ENCODE data around the gene SLC5A10. TPM values are rescaled to one million over a fixed set of nuclear protein-coding genes. Genes with fewer than 3 reads are reported as not detected.

The SLC5A10 gene
- total RNA-seq, 4 donors from 2014 or later = not detected

DNA sequence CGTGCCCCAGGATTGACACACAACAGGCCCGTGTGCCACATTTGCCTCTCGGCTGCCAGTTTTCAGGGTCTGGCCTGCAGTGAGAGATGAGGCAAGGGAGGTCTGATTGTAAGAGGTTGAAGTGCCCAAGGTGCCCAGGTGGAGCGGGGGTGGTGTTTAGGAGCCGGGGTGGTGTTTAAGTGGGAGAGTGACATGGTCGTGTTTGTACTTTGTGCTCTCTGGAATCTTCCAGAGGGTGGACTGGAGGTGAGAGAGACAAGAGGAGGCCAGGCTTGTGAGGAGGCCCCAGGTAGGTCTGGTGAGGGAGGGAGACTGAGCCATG lies 10.5 kb downstream of the SLC5A10 start:
- WGBS, 2 donors (ENCODE audit: low coverage in 1 of 2) = 81 to 86% methylated on average over 4 to 6 of the region's 6 CpGs
- H3K27ac ChIP-seq = no peak overlapping the region
- no peak for DNase-seq

DNA sequence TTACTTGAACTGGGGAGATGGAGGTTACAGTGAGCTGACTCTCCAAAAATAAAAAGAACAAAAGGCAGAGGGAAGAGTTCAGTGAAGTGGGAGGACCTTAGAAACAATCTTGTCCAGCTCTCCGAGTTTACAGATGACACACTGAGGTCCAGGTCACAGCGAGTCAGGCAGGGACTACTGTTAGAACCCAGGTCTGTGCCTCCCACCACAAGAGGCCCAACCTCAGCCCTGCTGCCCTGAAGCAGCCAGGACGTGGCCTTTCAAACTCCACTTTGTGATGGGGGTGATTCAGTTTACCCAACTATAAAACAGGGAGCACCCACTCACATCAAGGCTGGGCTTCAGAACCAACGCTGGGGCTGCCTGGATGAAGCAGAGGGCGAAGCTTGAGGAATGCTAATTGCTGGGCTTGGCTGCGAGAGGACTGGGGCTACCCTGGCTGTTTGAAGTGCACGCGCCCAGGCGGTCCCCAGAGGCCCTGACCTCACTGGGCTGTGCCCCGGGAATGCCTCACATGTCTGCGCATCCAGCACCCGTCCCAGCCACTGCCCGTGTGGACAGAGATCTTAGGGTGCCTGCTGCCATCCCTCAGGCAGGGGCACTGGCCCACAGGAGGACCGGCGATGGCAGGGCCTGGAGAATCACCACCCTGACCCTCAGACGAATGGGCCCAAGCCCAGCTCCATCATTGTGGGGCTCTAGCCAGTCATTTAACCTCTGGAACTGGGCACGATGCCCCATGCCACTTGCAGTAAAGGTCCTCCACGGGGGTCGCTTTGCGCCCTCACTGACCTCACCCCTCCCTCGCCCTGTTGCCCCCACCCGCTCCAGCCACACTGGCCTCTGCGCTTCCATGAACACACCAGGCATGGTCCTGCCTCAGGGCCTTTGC lies 11.4 kb downstream of the SLC5A10 start:
- Histone ChIP-seq H3K36me3 (no peaks in the 10 kb centered on the region), H3K4me3 (no peak overlapping the region), H3K9me3 (no peaks in the 10 kb centered on the region), H3K4me1 (peaks cover 0 to 18% (median 13%) of the 10 kb centered on the region in 4 donors), H3K27ac (no peak overlapping the region), H3K27me3 (no peaks in the 10 kb centered on the region)
- in situ Hi-C loops (cut with MboI; ENCODE audit: low pct_ligation_motif_present in 1 of 4, low pct_unique_long_range_greater_than_20kb in 1 of 4, low sequenced_read_pairs in 3 of 4) (no loop called here), intact Hi-C loops (cut with DNase I; ENCODE audit: low total_unique reads) (no loop called here)
- WGBS, 2 donors (ENCODE audit: low coverage in 1 of 2) = 67 to 78% methylated on average over 2 to 23 of the region's 23 CpGs
- DNase-seq = peak; percentile 52
- TF ChIP-seq CTCF (IDR thresholded peaks at IDR 0.05) (no peak), EP300 (IDR thresholded peaks at IDR 0.05; ENCODE audit: low read depth) (no peak), POLR2A (IDR thresholded peaks at IDR 0.05) (no peak), POLR2AphosphoS5 (IDR thresholded peaks at IDR 0.05) (no peak)

More for the DNA sequence above, 10.5 kb downstream of the SLC5A10 start:
- TF ChIP-seq POLR2A (IDR thresholded peaks at IDR 0.05) (no peak), EP300 (IDR thresholded peaks at IDR 0.05; ENCODE audit: low read depth) (no peak), CTCF (IDR thresholded peaks at IDR 0.05) (no peak), POLR2AphosphoS5 (IDR thresholded peaks at IDR 0.05) (no peak)
- in situ Hi-C loops (cut with MboI; ENCODE audit: low pct_ligation_motif_present in 1 of 4, low pct_unique_long_range_greater_than_20kb in 1 of 4, low sequenced_read_pairs in 3 of 4) (no loop called here), intact Hi-C loops (cut with DNase I; ENCODE audit: low total_unique reads) (no loop called here)
- no peaks in the 10 kb centered on the region for H3K9me3 ChIP-seq
- peaks cover 0 to 9% (median 3%) of the 10 kb centered on the region in 4 donors for H3K4me1 ChIP-seq
- H3K36me3 ChIP-seq = no peaks in the 10 kb centered on the region
- no peaks in the 10 kb centered on the region for H3K27me3 ChIP-seq
- H3K4me3 ChIP-seq = no peak overlapping the region

DNA sequence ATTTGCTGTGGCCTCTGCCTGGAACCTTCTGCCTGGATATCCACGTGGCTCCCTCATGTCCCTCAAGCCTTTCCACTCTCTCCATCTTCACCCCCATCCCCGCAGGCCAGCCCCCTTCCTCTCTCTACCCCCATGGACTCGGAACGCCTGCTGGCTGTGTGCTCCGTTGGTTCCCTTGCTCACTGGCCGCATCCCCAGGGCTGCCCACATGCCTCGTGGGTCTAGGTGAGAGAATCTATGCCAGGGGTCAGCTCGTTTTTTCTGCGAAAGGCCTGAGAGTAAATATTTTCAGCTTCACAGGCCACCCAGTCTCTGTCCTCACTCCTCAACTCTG lies 12.0 kb downstream of the SLC5A10 start:
- no peak overlapping the region for H3K4me3 ChIP-seq
- WGBS, 2 donors (ENCODE audit: low coverage in 1 of 2) = 87 to 94% methylated on average over 4 to 9 of the region's 9 CpGs
- DNase-seq = no peak
- H3K4me1 ChIP-seq = peaks cover 5 to 24% (median 19%) of the 10 kb centered on the region in 4 donors
- H3K27me3 ChIP-seq = no peaks in the 10 kb centered on the region
- intact Hi-C loops (cut with DNase I; ENCODE audit: low total_unique reads) = no loop called here
- no peaks in the 10 kb centered on the region for H3K36me3 ChIP-seq
- in situ Hi-C loops (cut with MboI; ENCODE audit: low pct_ligation_motif_present in 1 of 4, low pct_unique_long_range_greater_than_20kb in 1 of 4, low sequenced_read_pairs in 3 of 4) = no loop called here
- TF ChIP-seq EP300 (IDR thresholded peaks at IDR 0.05; ENCODE audit: low read depth) (no peak), CTCF (IDR thresholded peaks at IDR 0.05) (no peak), POLR2A (IDR thresholded peaks at IDR 0.05) (no peak), POLR2AphosphoS5 (IDR thresholded peaks at IDR 0.05) (no peak)
- no peak overlapping the region for H3K27ac ChIP-seq
- H3K9me3 ChIP-seq = no peaks in the 10 kb centered on the region

GRCh38 chr17:18964550-18964949 lies 12.6 kb downstream of the SLC5A10 start:
- H3K27me3 ChIP-seq = no peaks in the 10 kb centered on the region
- H3K4me3 ChIP-seq = no peak overlapping the region
- WGBS, 2 donors (ENCODE audit: low coverage in 1 of 2) = 89 to 94% methylated on average over 5 to 9 of the region's 9 CpGs
- peaks cover 10 to 29% (median 24%) of the 10 kb centered on the region in 4 donors for H3K4me1 ChIP-seq
- H3K9me3 ChIP-seq = no peaks in the 10 kb centered on the region
- H3K27ac ChIP-seq = no peak overlapping the region
- DNase-seq = no peak
- TF ChIP-seq POLR2AphosphoS5 (IDR thresholded peaks at IDR 0.05) (no peak), CTCF (IDR thresholded peaks at IDR 0.05) (no peak), POLR2A (IDR thresholded peaks at IDR 0.05) (no peak), EP300 (IDR thresholded peaks at IDR 0.05; ENCODE audit: low read depth) (no peak)
- in situ Hi-C loops (cut with MboI; ENCODE audit: low pct_ligation_motif_present in 1 of 4, low pct_unique_long_range_greater_than_20kb in 1 of 4, low sequenced_read_pairs in 3 of 4) = no loop called here
- intact Hi-C loops (cut with DNase I; ENCODE audit: low total_unique reads) = no loop called here
- H3K36me3 ChIP-seq = no peaks in the 10 kb centered on the region

Measured in transverse colon (tissue), 4 donors.